Measurements from ENCODE around the gene CCDC179.

The CCDC179 gene

GRCh38 chr11:22832315-22833015, 27.8 kb downstream of the CCDC179 start:
- Histone ChIP-seq H3K27ac (no peak overlapping the region), H3K36me3 (no peaks in the 10 kb centered on the region)
- no peak for TF ChIP-seq CTCF (IDR thresholded peaks at IDR 0.05)

GRCh38 chr11:22830082-22830414, 30.2 kb downstream of the CCDC179 start:
- no peak for DNase-seq
- H3K36me3 ChIP-seq: peaks cover 6 to 19% (median 15%) of the 10 kb centered on the region in 3 donors
- H3K27ac ChIP-seq: peak overlapping the region in 1 of 2 donors; percentile 17
- peak overlapping the region; percentile 89 for H3K4me3 ChIP-seq
- peaks cover 0 to 18% (median 0%) of the 10 kb centered on the region in 4 donors for H3K4me1 ChIP-seq
- H3K27me3 ChIP-seq: no peaks in the 10 kb centered on the region
- intact Hi-C loops (cut with DNase I; ENCODE audit: low total_unique reads): no loop called here
- H3K9me3 ChIP-seq: no peaks in the 10 kb centered on the region
- TF ChIP-seq CTCF (IDR thresholded peaks at IDR 0.05): no peak

More at GRCh38 chr11:22832315-22833015, 27.8 kb downstream of the CCDC179 start:
- Histone ChIP-seq H3K4me3 (no peak overlapping the region), H3K9me3 (no peaks in the 10 kb centered on the region), H3K27me3 (no peaks in the 10 kb centered on the region), H3K4me1 (peaks cover 0 to 16% (median 0%) of the 10 kb centered on the region in 4 donors)
- intact Hi-C loops (cut with DNase I; ENCODE audit: low total_unique reads): no loop called here
- DNase-seq: no peak

GRCh38 chr11:22829231-22830081, 30.8 kb downstream of the CCDC179 start, which contains the start of gene SVIP:
TSS of gene SVIP (minus strand) at chr11:22829801. CDS start at chr11:22829748, 53 bp downstream.
- intact Hi-C loops (cut with DNase I; ENCODE audit: low total_unique reads): no loop called here
- H3K27ac ChIP-seq: peak within 1 kb of the TSS; percentile 83 to 87
- TF ChIP-seq CTCF (IDR thresholded peaks at IDR 0.05): peak; percentile 46 to 60
- H3K27me3 ChIP-seq: no peaks in the 10 kb centered on the region
- peak within 1 kb of the TSS; percentile 89 for H3K4me3 ChIP-seq
- H3K9me3 ChIP-seq: no peaks in the 10 kb centered on the region
- peaks cover 0 to 18% (median 0%) of the 10 kb centered on the region in 4 donors for H3K4me1 ChIP-seq
- H3K36me3 ChIP-seq: peaks cover 11 to 25% (median 21%) of the 10 kb centered on the region in 3 donors
- peak; percentile 92 to 95 for DNase-seq

GRCh38 chr11:22828373-22828772, 31.9 kb downstream of the CCDC179 start:
- H3K4me1 ChIP-seq: peaks cover 0 to 18% (median 0%) of the 10 kb centered on the region in 4 donors
- intact Hi-C loops (cut with DNase I; ENCODE audit: low total_unique reads): no loop called here
- peak overlapping the region; percentile 89 for H3K4me3 ChIP-seq
- H3K36me3 ChIP-seq: peaks cover 19 to 35% (median 30%) of the 10 kb centered on the region in 3 donors
- no peak overlapping the region for H3K27ac ChIP-seq
- no peaks in the 10 kb centered on the region for H3K27me3 ChIP-seq
- no peak for TF ChIP-seq CTCF (IDR thresholded peaks at IDR 0.05)
- DNase-seq: no peak
- H3K9me3 ChIP-seq: no peaks in the 10 kb centered on the region

GRCh38 chr11:22822203-22822602, 38.1 kb downstream of the CCDC179 start:
- Histone ChIP-seq H3K4me1 (no peaks in the 10 kb centered on the region), H3K9me3 (no peaks in the 10 kb centered on the region), H3K36me3 (peaks cover 55 to 92% (median 86%) of the 10 kb centered on the region in 3 donors), H3K27ac (no peak overlapping the region), H3K27me3 (no peaks in the 10 kb centered on the region), H3K4me3 (no peak overlapping the region)
- TF ChIP-seq CTCF (IDR thresholded peaks at IDR 0.05): no peak
- intact Hi-C loops (cut with DNase I; ENCODE audit: low total_unique reads): no loop called here
- DNase-seq: no peak

Measured in tibial artery (tissue), 4 donors.